H1 (cell line): ENCODE results near the gene MAST1.

Source experiments
- ASH2L ChIP-seq: fragments of 200-600, 300-600 bp; sonication (generic); IDR thresholded peaks from one replicate; pipeline ENCODE4 v1.7.1; 2017; ENCODE audit warnings: low read length
- EZH2 ChIP-seq: fragments of 200-600 bp; sonication (generic); IDR thresholded peaks from 2 replicates; pipeline ENCODE4 v1.7.1; 2012; ENCODE audit warnings: low read depth, mild to moderate bottlenecking, moderate library complexity, low read length, inconsistent platforms; ENCODE audit not compliant: severe bottlenecking
- POLR2AphosphoS5 ChIP-seq: IDR thresholded peaks from 2 replicates; pipeline ENCODE4 v1.6.1; 2011; ENCODE audit warnings: low read depth, low read length
- TF ChIP-seq, protein P1 (sequence below), 3 experiments: IDR thresholded peaks; 1 replicate in 2 of 3; 2 replicates in 1 of 3; pipeline versions ENCODE4 v1.5.1 to v1.6.1; 2011; ENCODE audit warnings: low read length in 3 of 3, mild to moderate bottlenecking in 3 of 3, inconsistent platforms in 2 of 3, low read depth in 1 of 3, moderate library complexity in 1 of 3; ENCODE audit not compliant: insufficient read depth in 1 of 3; ENCODE audit errors: control extremely low read depth in 1 of 3

DNA sequence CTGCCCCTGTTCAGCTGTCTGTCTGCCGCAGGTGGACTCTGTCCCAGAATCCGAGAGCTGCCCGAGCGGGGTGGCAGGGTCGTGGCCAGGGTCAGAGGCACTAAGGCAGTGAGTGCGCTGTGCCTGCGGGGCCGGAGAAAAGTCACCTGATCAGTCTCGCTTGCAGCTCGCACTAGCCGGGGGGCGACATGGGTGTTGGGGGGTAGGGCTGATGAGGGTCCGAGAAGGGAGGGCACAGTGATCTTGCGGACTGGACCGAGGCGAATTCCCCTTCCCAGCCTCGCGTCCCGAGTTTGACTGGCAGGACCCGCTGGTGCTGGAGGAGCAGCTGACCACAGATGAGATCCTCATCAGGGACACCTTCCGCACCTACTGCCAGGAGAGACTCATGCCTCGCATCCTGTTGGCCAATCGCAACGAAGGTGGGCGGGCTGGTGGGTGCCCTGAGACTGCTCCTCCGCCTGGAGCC is 53.3 kb downstream of the MAST1 start:
- TF ChIP-seq, protein P1, sequence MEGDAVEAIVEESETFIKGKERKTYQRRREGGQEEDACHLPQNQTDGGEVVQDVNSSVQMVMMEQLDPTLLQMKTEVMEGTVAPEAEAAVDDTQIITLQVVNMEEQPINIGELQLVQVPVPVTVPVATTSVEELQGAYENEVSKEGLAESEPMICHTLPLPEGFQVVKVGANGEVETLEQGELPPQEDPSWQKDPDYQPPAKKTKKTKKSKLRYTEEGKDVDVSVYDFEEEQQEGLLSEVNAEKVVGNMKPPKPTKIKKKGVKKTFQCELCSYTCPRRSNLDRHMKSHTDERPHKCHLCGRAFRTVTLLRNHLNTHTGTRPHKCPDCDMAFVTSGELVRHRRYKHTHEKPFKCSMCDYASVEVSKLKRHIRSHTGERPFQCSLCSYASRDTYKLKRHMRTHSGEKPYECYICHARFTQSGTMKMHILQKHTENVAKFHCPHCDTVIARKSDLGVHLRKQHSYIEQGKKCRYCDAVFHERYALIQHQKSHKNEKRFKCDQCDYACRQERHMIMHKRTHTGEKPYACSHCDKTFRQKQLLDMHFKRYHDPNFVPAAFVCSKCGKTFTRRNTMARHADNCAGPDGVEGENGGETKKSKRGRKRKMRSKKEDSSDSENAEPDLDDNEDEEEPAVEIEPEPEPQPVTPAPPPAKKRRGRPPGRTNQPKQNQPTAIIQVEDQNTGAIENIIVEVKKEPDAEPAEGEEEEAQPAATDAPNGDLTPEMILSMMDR (IDR thresholded peaks at IDR 0.05; ENCODE audit: control extremely low read depth in 1 of 3, insufficient read depth in 1 of 3, low read depth in 1 of 3, low read length in 3 of 3) = no peak
- TF ChIP-seq ASH2L = no peak
- TF ChIP-seq POLR2AphosphoS5 = no peak
- TF ChIP-seq EZH2 = no peak
